RCC 7860 (cell line): Measurements from ENCODE around the gene TAC3.
"Not testable (repeated sequence)": the region's sequence is repeated elsewhere in the genome, so short reads cannot be mapped to it uniquely, and the experiment has no call there.

Experiments
- DNase-seq: peaks from one replicate; pipeline ENCODE4 v3.0.0-alpha.2; 2015; ENCODE audit warnings: low spot score
- FAIRE-seq: peaks from 2 replicates; lab custom pipeline; 2012; peaks lifted over from hg19 to GRCh38; lab: Jason Lieb, UNC

Gene TAC3

DNA sequence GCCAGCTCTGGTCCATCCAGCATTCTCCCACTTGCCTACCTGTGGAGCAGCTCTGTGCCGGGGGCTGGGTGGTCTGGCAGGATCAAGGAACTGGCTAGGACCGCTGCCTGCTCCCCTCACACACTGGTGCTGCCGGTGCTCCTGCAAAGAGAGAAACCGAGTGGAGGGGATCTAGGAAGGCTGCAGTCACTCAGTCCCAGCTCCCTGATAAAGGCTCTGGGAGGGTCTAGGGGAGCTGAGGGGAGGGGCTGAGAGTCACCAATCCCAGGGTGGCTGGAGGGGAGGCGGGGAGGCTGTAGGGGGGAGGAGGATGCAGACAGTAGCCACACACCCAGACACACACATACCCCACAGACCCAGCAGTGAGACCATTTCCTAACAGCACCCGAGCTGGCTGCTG, at the start of gene TAC3:
TAC3 (minus strand) TSS at position 182 of the 400 bp plus-strand sequence. CDS start 732 bp downstream, outside the sequence.
- FAIRE-seq = no peak
- no peak for DNase-seq

DNA sequence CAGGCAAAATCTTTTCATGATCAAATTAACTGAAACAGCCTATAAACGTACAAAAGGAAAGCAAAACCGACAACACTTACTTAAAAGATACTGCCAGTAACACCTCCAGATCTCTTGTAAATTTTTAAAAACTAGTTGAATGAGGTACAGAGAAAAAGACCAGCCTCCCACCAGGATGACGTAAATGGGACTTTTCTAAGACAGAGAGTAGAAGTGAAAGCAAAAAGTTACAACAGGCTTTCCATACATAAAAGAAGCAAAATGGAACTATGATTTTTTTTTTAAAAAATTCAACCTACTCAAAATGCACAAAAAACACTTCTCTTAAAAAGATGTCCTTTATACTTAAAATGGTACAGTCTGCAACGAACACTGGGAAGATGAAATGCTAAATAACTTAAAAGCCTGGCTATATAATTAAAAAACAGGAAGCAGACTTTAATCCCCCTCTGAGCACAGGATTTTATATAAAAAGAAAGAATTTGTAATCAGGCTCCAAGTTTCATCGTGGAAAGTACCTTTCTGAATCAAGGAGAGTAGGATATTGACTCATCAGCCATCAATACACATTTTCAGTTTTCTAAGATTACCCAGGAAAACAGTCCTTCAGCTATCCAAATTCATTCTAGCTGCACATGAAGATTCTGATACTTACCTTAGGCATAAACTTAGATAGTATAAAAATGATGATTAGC, 47.8 kb upstream of the TAC3 start:
- no peak for FAIRE-seq

DNA sequence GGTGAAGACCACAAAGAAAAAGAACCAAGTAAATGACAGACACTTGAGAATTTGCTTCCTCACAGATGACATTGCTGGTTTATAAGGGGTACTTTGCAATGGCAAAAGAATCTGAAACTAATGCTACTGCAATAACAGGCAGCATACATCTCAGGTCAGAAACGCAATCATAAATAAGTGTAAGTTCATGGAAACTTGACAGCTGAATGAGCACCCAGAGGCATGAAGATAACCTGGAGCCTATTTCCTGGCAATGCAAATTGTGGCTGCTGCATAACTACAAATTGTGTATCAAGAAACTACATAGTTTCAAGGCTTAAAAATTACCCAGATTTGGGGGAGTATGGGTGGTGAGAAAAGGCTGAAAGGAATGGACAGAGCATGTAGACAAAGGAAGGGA, 42.1 kb upstream of the TAC3 start:
- no peak for FAIRE-seq
- DNase-seq = no peak

More for the DNA sequence above, 47.8 kb upstream of the TAC3 start:
- DNase-seq = no peak

DNA sequence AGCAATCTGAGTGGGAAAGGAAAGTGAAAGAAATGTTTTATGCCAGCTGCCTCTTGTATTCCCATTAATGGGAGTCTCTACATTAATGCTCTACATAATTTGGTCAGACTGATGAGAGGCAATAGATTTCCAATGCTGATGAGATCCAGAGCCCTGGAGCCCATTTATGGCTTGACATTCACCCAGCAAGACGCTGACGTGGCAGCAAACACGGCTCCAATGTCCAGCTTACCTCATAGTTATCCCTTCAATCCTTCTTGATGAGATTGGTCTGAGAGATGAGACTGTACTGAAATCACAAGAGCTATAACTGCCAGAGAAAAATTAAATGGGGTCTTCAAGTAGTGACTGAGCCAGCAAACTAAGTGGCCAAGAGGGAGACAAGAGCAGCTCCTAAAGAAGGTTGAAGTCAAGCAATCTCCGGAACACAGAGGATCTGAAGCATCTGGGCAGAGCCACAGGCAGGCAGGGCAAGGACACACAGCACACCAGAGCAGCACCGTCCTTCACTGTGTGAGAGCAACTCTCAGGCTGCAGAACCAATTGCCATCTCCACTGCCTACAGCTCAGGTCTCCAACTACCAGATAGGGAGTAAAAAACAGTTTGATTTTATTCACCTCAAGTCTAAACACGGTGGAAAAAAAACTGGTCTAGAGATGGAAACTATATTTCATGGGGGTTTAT, 40.9 kb upstream of the TAC3 start:
- no peak for FAIRE-seq
- DNase-seq = no peak

DNA sequence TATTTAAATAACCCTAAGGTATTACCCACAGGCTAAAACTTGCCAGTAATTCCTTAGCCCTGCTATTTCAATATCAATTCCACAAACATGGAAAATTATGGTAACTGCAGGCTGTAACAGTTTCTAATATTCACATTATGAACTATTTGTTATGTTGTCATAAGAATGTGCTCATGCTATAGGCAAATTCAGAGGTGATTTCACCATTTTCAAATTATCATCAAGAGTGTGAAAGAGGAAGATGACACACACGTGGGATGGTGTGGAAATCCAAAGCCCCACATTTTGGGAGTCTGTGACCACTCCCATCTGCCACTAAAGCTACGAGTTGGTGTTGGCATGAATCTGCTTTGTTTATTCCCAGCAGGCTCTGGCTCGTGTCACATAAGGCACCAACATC, 39.5 kb upstream of the TAC3 start:
- no peak for FAIRE-seq
- no peak for DNase-seq

DNA sequence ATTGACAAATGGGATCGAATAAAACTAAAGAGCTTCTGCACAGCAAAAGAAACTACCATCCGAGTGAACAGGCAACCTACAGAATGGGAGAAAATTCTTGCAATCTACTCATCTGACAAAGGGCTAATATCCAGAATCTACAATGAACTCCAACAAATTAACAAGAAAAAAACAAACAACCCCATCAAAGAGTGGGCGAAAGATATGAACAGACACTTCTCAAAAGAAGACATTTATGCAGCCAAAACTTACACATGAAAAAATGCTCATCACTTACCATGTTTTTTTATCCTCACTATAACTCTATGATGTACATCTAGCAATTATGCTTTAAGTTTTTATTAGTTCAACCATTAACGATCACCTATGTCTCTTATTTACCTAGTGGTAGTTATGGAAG, 37.6 kb upstream of the TAC3 start:
- DNase-seq, FAIRE-seq: not testable (repeated sequence)

DNA sequence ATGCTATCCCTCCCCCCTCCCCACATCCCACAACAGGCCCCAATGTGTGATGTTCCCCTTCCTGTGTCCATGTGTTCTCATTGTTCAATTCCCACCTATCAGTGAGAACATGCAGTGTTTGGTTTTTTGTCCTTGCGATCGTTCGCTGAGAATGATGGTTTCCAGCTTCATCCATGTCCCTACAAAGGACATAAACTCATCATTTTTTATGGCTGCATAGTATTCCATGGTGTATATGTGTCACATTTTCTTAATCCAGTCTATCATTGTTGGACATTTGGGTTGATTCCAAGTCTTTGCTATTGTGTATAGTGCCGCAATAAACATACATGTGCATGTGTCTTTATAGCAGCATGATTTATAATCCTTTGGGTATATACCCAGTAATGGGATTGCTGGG, 36.8 kb upstream of the TAC3 start:
- DNase-seq, FAIRE-seq: not testable (repeated sequence)

DNA sequence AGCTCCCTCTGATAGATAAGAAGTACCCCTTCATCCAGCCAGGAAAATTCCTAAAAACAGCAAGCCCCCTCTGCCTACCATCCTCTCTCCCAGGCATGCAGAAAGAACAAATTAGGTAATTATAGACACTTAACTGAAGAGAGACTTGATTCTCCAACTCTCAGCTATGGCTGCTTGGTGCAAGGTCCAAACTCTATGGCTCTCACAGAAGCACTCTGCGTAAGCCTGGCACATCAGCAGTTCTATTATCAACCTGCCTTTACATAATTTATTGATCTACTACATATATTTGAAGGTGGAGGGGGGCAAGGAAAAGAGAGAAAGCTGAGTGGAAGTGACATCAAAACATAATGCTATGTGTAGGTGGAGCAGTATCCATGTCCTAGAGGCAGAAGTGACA, 34.7 kb upstream of the TAC3 start:
- no peak for DNase-seq
- no peak for FAIRE-seq

DNA sequence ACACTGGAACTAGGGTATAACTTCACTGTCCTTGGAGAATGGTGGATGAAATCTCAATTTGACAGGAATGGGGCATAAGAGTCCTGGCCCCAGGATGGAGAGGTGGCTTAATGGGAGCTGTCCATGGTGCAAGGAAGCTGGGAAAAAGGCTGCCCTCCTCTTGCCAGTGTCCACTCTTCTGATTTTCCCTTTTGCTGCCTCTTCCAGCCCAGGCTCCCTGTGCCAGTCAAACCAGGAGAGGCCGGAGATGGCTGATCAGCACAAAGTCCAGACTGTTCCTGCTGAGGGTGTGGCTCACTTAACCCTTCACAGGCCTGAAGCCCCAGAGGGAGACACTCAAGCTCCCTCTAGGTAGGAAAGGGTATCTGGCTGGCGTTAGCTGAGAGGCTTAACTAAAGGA, 33.6 kb upstream of the TAC3 start, which contains the start of gene MYO1A:
MYO1A (minus strand) TSS at position 240 of the 400 bp plus-strand sequence. CDS start 1,806 bp downstream, outside the sequence.
- no peak for DNase-seq

DNA sequence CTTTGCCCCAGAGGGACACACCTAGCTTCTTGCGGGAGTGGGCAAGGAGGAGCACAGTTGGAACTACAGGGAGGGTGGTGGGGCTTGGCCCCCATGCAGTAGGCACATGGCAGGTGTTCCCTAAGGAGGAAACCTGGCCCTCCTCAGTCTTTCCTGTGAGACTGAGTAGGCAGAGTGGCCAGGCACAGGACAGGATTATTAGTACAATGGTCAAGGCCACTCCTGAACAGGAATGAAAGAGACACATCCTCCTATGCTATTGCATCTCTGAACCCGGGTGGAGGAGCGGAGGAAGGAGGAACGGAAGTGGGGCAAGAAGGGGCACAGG, 32.8 kb upstream of the TAC3 start:
- FAIRE-seq (no peak), DNase-seq (no peak)

More for the DNA sequence above, 33.6 kb upstream of the TAC3 start, which contains the start of gene MYO1A:
- no peak for FAIRE-seq

DNA sequence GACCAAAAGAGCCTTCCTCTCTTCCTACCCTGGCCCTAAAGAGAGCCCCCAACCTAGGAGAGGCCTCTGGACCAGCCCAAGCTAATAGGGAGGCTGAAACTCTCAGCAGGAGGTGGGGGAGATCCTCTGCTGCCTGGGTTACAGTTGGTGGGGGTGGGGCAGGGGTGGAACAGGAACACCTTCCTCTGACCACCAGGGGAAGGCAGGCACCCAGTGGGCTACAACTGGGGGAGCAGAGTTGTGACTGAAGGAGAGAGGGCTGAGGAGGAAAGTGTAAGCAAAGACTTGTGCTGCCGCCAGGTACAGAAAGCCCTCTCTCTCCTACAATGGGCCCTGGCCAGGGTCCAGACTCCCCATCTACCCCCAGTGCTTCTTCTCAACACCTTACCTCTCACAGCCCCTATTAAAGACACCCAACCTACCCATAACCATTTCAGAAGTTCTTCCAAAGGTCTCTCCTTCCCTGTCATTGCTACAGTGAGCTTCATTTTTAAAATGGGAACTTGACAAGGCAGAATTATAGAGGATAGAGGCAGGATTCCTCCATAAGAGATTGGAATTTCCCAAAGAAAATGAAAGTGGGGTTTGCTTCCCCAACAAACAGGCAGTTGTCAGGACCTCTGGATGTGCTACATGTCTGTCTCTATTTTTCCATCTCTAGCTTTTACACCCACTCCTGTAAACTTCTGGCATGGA, 32.2 kb upstream of the TAC3 start:
- FAIRE-seq = no peak
- no peak for DNase-seq

DNA sequence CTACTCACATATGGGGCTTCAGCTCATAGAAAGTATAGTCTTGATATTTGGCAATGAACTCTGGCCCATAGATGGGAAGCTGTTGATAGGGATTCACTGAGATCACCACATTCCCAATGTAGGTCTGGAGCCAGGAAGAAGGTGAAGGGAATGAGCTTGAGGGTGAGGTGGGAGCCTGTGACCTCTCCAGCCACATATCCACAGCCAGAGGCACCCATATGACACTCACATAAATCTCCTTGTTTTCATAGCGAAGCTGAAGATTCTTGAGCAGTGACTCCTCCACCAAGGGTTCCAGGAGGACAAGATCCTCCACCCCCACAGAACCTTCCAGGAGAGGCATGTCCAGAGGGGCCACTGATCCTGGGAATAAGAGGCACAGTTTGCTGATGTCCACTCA, 31.7 kb upstream of the TAC3 start:
- DNase-seq (peak; percentile 20), FAIRE-seq (no peak)

DNA sequence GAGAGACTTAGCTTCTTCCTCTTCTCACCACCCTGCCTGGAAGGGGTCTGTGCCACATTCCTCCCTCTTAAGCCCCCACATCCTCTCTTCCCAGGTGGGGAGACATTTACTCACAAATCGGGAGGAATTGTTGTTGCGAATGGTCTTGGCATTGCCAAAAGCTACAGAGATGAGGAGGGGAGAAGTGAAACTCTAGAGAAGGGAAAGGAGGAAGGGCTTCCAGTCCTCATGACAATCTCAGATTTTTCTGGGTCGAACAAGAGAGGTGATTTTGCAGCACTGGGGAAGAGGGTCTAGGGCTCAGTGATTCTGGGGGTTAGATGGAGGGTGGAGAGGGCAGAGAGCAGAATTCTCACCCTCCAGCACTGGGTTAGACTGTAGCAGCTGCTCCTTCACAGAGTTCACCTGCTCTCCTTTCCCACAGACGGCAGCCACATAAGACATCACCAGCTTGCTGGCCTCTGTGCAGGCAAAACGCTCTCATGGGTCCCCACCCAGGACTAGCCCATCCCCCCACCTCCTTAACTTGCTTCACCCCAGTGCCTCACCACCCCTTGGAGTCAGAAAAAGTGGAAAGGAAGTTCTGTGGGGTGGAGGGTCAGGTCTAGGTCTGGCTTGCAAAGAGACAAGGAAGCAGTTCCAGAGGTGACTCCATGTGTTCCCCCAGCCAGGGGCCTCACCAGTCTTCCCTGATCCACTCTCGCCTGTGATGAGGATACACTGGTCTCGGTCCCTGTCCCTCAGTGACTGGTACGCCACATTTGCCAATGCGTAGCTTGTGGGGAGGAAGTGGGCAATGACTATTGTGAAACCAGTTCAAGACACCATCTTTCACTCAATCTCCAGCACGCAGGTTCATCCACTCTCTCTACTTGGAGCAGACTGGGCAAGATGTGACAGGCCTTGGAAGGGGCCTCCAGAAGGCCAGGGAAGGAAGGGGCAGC, 30.9 kb upstream of the TAC3 start:
- DNase-seq = no peak

DNA sequence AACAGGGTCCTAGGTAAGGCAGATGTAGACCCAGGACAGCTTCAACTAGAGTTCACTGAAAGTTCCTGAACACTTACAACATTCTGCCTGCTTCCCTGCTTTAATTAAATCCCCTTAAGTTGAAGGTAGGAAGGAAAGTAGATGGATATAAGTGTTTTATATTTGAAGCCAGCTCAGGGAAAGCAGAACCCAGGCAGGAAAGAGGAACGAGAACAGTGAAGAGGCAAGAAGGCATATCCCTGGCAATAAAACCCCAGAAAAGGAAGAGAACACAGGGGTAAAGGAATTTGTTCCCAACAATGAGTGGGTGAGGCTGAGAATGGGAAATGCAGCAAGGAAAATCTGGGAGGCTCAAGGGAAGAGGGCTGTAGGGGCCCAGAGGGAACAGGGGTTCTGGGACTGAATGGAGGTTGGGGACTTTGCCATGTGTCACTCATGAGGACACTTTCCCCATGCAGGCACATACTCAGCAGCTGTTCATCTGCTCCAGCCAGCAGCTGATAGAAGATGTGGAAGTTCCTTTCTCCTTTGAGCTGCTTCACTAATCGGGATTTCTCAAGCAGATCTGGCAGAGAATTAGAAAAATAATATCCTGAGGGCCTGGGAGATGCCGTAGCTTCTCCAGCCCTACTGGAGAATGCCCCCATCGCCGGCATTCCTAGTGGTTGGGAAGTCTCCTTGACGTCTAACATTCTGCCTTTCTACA, 29.9 kb upstream of the TAC3 start:
- FAIRE-seq = no peak
- no peak for DNase-seq

More for the DNA sequence above, 30.9 kb upstream of the TAC3 start:
- no peak for FAIRE-seq

DNA sequence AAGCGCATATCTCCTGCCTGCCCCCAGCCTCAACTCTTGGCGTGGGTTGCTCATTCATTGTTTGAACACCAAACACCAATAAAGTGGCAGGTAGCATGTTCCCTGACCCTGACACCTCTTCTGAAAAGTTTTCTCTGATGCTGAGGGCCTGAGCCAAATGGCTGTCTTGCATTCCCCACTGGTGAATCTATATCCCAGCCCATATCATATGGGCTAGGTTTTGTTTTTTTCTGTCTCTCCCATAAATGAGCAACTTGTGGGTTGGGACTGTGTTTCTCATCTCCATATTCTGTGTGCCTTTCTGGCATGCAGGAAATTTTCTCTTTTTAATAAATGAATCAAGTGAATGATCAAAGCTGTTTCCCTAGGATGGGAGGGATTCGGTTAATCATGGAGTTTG, 28.6 kb upstream of the TAC3 start:
- no peak for FAIRE-seq
- no peak for DNase-seq

DNA sequence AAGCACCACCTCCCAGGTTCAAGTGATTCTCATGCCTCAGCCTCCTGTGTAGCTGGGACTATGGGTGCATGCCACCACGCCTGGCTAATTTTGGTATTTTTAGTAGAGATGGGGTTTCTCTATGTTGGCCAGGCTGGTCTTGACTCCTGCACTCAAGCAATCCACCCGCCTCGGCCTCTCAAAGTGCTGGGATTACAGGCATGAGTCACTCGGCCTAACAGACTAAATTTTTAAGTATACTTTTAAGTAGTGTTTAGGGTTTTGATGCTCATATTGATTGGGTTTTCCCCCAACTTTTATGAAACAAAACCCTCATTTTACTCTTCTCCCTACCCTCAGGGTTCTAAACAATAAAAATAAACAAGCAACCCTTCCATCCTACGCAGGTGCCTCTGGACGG, 28.1 kb upstream of the TAC3 start:
- FAIRE-seq = no peak
- no peak for DNase-seq

DNA sequence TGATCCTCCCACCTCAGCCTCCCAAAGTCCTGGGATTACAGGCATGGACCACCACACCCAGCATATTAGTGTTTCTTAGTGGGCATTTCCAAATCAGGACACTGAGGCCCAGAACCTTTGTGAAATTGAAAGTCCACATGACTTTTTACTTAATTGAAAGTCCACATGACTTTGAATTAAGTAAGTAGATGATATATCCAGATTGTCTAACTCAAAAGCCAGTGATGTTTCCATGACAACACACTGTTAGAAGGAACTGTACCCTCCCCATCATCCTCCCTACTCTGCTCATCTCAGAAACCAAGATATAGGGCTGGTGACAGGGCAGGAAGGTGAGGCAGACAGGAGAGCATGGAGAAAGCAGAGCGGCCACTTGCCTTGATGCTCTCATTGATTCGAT, 26.4 kb upstream of the TAC3 start:
- FAIRE-seq (no peak), DNase-seq (no peak)

DNA sequence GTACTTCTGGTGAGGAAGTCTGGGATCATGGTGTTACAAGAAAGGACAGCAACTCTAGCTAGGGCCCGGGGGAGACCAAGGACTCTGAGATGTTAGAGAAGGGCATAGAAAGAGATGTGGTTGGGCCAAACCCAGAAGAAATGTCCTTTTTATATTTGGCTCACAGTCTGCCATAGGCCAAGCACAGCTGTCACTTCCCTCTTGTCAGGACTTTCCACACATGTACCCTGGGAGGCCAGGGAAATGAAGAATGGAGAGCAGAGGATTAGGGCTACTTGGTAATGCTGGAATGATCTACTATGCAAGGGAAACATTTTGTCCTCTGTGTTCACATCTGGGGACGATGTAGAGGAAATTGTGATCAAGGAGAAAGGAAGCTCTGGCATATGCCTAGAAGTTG, 24.4 kb upstream of the TAC3 start:
- no peak for FAIRE-seq
- no peak for DNase-seq

DNA sequence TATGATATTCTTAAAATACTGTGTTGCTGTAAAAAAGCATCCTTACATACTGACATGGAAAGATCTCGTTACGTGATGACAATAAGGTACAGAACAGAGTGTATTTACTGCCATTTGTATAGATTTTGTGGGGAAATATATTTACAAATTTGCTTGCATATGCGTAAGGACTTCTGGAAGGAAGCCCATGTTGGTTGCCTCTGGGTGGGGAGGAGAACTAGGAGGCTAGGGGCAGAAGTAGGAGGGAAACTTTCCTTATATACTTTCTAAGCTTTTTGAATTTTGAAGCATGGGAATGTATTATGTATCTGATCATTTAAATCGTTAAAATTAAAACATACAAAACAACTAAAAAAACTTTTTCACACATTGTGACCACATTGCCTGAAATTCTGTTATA, 23.9 kb upstream of the TAC3 start:
- DNase-seq = no peak
- FAIRE-seq = no peak
